Osteoblast (primary cell): ENCODE measurements around the gene CD300LG. TPM values are rescaled to one million over a fixed set of nuclear protein-coding genes. Genes with fewer than 3 reads are reported as not detected.

Source experiments
- DNase-seq: peaks from one replicate; pipeline ENCODE4 v3.0.0; 2011; ENCODE audit warnings: low spot score, mixed read lengths; ENCODE audit not compliant: insufficient read length; ENCODE audit errors: missing footprints
- H2AFZ ChIP-seq: 2 replicates; pipeline ENCODE4 v1.6.0; 2011; ENCODE audit warnings: mild to moderate bottlenecking, low read length
- H3K27ac ChIP-seq: 2 replicates; pipeline ENCODE4 v1.5.1; 2011; ENCODE audit warnings: mild to moderate bottlenecking, low read depth, low read length, moderate library complexity
- H3K27me3 ChIP-seq: 2 replicates; pipeline ENCODE4 v1.6.0; 2012; ENCODE audit warnings: mild to moderate bottlenecking, control low read depth, inconsistent platforms, low read length, moderate library complexity; ENCODE audit not compliant: insufficient read depth
- H3K36me3 ChIP-seq: 2 replicates; pipeline ENCODE4 v1.5.1; 2011; ENCODE audit warnings: mild to moderate bottlenecking, low read length, control low read depth, moderate library complexity; ENCODE audit not compliant: insufficient read depth
- H3K4me1 ChIP-seq: 2 replicates; pipeline ENCODE4 v1.5.1; 2011; ENCODE audit warnings: mild to moderate bottlenecking, low read length, control low read depth, moderate library complexity; ENCODE audit not compliant: insufficient read depth
- H3K4me2 ChIP-seq: 2 replicates; pipeline ENCODE4 v1.6.0; 2011; ENCODE audit warnings: mild to moderate bottlenecking, low read length; ENCODE audit not compliant: insufficient read depth
- H3K4me3 ChIP-seq: fragments of 200-600 bp; sonication (generic); 3 replicates; pipeline ENCODE4 v1.5.1; 2012; ENCODE audit warnings: mild to moderate bottlenecking, low read length, inconsistent platforms; ENCODE audit not compliant: insufficient read depth
- H3K79me2 ChIP-seq: 2 replicates; pipeline ENCODE4 v1.6.0; 2012; ENCODE audit warnings: mild to moderate bottlenecking, low read length, control low read depth, inconsistent platforms; ENCODE audit not compliant: insufficient read depth
- H3K9me3 ChIP-seq: 2 replicates; pipeline ENCODE4 v1.5.1; 2011; ENCODE audit warnings: low read depth, low read length, control low read depth
- H4K20me1 ChIP-seq: 2 replicates; pipeline ENCODE4 v1.6.0; 2012; ENCODE audit warnings: mild to moderate bottlenecking, low read length, control low read depth; ENCODE audit not compliant: insufficient read depth
- CTCF ChIP-seq: IDR thresholded peaks from 2 replicates; pipeline ENCODE4 v1.5.1; 2011; ENCODE audit warnings: mild to moderate bottlenecking, low read depth, low read length, moderate library complexity; ENCODE audit errors: extremely low read depth
- total RNA-seq: library from RNA; depleted of rRNA; stranded (reverse); fragments of >200 nt; gene quantifications from 2 replicates; pipeline ENCODE4 v1.2.3, GENCODE V29; 2012

Gene CD300LG
- total RNA-seq, 1 donor, result not detected

DNA sequence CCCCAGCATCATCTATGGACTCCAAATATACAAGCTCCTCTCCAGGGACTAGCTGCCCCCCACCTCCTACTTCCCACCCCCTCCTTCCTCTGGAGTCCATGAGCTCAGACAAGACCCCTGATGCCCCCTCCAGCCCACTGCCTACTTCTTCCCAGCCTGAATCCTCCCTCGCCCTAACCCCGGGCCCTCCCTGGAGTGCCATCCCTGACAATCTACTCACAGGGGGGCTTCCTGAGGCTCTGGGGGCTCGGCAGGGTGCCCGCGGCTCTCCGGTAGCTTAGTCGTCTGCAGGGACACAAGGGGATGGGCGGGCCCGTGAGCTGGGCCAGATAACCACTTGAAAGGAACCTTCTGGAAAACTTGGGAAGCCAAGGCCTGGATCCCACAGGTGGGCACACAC lies 29.1 kb upstream of the CD300LG start:
- peaks cover 9% of the 10 kb centered on the region for H3K4me1 ChIP-seq
- H3K27ac ChIP-seq, result no peak overlapping the region
- H3K27me3 ChIP-seq, result no peaks in the 10 kb centered on the region
- H2AFZ ChIP-seq, result no peak overlapping the region
- no peaks in the 10 kb centered on the region for H4K20me1 ChIP-seq
- peaks cover 29% of the 10 kb centered on the region for H3K36me3 ChIP-seq
- no peaks in the 10 kb centered on the region for H3K79me2 ChIP-seq
- DNase-seq, result no peak
- H3K9me3 ChIP-seq, result no peaks in the 10 kb centered on the region
- no peak overlapping the region for H3K4me3 ChIP-seq
- no peak overlapping the region for H3K4me2 ChIP-seq
- TF ChIP-seq CTCF, result no peak

GRCh38 chr17:43818966-43819365 lies 28.0 kb upstream of the CD300LG start:
- Histone ChIP-seq H4K20me1 (no peaks in the 10 kb centered on the region), H3K27ac (no peak overlapping the region), H3K9me3 (no peaks in the 10 kb centered on the region), H3K36me3 (peaks cover 25% of the 10 kb centered on the region), H2AFZ (no peak overlapping the region), H3K4me3 (no peak overlapping the region), H3K27me3 (no peaks in the 10 kb centered on the region), H3K4me2 (no peak overlapping the region), H3K4me1 (peaks cover 9% of the 10 kb centered on the region), H3K79me2 (no peaks in the 10 kb centered on the region)
- TF ChIP-seq CTCF, result no peak
- DNase-seq, result no peak

- Histone ChIP-seq H3K4me2 (no peak overlapping the region), H3K4me1 (no peaks in the 10 kb centered on the region), H3K27me3 (no peaks in the 10 kb centered on the region), H2AFZ (no peak overlapping the region), H3K9me3 (no peaks in the 10 kb centered on the region), H3K4me3 (no peak overlapping the region), H3K27ac (no peak overlapping the region), H3K36me3 (peaks cover 26% of the 10 kb centered on the region), H4K20me1 (no peaks in the 10 kb centered on the region), H3K79me2 (no peaks in the 10 kb centered on the region)
- no peak for DNase-seq
- TF ChIP-seq CTCF, result no peak
These were observed 26.2 kb upstream of the CD300LG start for GRCh38 chr17:43820759-43821158.

DNA sequence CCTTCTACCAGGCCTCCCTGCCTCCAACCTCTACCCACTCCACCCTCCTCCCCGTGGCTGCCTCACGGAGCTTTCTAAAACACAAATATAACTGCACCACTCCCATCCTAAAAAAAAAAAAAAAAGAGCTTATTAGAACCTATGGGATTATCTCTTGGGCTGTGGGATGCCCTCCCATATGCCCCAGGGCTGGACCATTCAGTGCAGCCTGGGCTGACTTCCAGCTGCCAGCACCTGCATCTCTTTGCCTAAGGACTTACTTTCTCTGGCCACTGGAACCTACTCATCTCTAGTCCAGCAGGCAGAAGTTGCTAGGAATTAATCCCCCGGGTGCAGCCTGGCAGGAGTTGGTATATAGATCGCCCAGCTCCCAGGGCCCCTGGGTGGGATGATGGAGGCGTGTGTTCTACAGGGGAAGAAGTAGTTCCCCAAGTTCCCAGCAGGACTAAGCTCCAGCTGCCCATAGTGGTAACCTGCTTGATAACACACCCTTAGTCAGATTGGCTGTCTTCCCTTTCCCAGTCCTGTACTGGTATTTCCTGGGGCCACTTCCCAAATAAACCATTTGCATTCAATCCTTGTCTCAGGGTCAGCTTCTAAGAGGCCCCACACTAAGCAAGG lies 24.3 kb upstream of the CD300LG start:
- H2AFZ ChIP-seq, result no peak overlapping the region
- H3K27ac ChIP-seq, result no peak overlapping the region
- no peak for DNase-seq
- no peak for TF ChIP-seq CTCF
- no peaks in the 10 kb centered on the region for H3K9me3 ChIP-seq
- H3K4me1 ChIP-seq, result no peaks in the 10 kb centered on the region
- no peaks in the 10 kb centered on the region for H3K79me2 ChIP-seq
- no peaks in the 10 kb centered on the region for H3K27me3 ChIP-seq
- H4K20me1 ChIP-seq, result no peaks in the 10 kb centered on the region
- no peak overlapping the region for H3K4me2 ChIP-seq
- H3K4me3 ChIP-seq, result no peak overlapping the region
- peaks cover 14% of the 10 kb centered on the region for H3K36me3 ChIP-seq
